HL-60/S4 treated with retinoic acid at 250 ng/mL for 4 days and 3 days (cell line): Measurements from ENCODE around the gene PKDCC.

ENCODE experiments used
- in situ Hi-C: fragments of 300-500 bp; cut with MboI; formaldehyde crosslinking; loops from 2 replicates; pipeline ENCODE4 v1.7.0; 2022; ENCODE audit warnings: low sequenced_read_pairs

PKDCC gene

GRCh38 chr2:42084231-42084671 is 36.4 kb downstream of the PKDCC start:
- in situ Hi-C loops, result loop anchor here (10.0 kb wide), 1 partner anchor 209 kb away; no protein-coding TSS in a partner anchor

DNA sequence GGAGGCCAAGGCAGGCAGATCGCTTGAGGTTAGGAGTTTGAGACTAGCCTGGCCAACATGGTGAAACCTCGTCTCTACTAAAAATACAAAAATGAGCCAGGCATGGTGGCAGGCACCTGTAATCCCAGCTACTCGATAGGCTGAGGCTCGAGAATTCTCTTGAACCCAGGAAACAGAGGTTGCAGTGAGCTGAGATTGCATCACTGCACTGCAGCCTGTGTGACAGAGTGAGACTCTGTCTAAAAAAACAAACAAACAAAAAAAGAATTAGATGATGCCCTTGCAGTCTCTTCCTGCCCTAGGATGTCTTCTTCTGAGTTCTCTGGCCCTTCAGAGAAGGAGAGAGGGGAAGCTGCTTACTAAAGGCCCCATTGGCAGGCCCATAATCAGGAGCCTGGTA is 37.2 kb downstream of the PKDCC start:
- in situ Hi-C loops, result loop anchor here (10.0 kb wide), 1 partner anchor 210 kb away; no protein-coding TSS in a partner anchor

DNA sequence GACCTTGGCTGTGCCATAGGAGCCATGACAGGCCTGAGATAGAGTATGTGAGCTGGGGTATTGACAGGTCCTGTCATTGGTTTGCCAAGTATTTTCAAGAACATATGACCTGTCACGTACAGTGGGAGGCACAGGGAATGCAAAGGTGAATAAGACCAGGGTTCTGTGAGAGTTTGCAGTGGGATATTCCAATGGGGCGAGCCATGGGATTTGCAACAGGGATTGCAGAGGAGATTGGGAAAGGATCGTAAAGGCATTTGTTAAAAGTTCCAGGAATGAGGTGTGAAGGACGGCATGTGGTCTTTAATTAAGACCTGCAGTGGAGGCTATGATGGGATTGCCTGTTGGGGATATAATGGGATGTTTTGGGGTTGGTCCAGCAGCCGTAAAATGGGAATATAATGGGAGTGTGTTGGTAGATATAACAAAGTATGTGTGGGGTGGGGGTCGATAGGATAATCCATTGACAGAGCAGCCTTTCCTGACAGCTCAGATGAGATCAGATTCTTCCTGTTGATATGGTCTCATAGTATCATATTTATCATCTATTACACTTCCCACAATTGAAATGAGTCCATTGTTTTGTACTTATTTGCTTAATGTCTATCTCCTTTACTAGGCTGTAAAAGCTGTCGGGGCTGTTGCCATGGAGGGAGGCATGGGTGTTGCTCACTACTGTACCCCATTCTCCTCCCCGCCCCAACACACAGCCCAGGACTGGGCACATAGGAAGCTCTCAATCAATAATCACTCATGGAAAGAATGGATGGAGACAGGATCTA is 38.1 kb downstream of the PKDCC start:
- in situ Hi-C loops, result loop anchor here (10.0 kb wide), 1 partner anchor 211 kb away; no protein-coding TSS in a partner anchor

- in situ Hi-C loops, result loop anchor here (10.0 kb wide), 1 partner anchor 212 kb away; no protein-coding TSS in a partner anchor
Observed at GRCh38 chr2:42086500-42086953, 38.7 kb downstream of the PKDCC start.

DNA sequence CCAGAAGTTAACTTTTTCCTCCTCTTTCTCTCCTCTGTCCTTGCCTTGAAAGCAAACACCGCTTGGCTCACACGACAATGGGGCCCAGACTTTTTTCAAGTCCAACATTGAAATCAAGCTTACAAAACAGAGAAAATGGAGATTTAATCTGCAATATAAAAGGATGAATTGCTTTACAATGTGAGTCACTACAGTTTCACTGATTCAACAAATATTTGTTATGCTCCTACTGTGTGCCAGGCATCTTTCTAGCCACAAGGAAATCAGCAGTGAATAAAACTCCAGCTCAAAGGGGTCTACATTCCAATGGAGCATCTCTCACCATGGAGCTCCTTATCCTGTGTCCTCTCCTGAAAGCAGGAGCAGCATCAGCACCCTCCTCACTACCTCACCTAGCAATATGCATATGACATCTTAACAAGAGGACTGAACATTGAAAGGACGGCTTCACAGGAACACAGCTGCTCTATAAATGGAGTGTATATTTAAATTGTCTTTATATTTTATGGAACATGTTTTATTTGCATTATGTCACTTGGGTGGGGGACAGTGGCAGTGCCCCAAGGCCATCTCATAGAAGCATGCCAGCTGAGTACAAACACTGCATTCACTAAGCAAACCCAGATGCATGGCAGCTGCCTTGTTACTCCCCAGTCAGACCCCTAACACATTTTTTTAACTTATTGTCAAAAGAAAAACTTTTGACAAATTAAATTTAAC is 39.5 kb downstream of the PKDCC start:
- in situ Hi-C loops, result loop anchor here (10.0 kb wide), 1 partner anchor 212 kb away; no protein-coding TSS in a partner anchor

GRCh38 chr2:42087857-42088195 is 40.0 kb downstream of the PKDCC start:
- in situ Hi-C loops, result loop anchor here (10.0 kb wide), 1 partner anchor 213 kb away; no protein-coding TSS in a partner anchor

DNA sequence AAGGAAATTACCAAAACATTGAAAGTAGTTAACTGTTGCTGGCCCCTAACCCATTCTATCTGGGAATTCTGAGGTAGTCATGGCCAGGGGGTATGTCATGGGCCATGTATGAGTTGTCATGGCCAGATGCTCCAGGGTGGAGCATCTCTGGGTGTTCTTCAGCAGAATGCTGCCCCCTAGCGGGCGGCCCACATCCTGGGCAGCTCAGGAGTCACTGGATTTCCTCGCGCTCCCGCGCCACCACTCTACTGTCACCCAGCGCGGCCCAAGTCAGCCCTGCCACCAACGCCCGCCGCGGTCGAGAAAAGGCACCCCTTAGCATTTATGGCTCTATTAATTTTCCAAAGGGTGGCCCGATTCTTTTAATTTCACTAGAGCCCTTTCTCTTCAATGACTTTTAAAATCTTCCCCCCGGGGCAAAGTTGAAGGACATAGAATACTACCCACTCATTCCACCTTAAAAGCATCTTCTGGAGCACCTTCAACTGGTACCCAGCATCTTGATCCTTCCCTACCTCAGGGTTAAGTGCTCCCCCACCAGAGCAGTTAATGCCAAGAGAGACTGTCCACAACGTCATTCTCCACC is 41.6 kb downstream of the PKDCC start:
- in situ Hi-C loops, result loop anchor here (10.0 kb wide), 1 partner anchor 215 kb away; no protein-coding TSS in a partner anchor

DNA sequence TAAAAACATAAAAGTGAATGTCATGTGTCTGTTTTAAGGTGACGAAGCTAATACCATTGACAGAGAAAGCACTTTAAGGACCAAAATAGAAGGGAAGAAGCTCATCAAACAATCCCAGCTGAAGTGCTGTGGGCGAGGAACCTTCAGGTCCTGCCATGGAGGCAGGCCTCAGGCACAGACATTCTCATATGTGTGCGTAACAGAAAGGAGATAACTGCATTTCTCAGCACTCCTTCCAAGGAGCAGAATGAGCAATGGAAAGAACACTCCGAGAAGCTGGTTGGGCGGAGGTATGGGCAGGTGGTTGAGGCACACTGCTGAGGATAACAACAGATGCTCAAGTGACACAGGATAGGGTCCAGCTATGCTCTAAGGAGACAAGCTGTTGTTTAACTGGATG is 42.4 kb downstream of the PKDCC start:
- in situ Hi-C loops, result no loop called here

DNA sequence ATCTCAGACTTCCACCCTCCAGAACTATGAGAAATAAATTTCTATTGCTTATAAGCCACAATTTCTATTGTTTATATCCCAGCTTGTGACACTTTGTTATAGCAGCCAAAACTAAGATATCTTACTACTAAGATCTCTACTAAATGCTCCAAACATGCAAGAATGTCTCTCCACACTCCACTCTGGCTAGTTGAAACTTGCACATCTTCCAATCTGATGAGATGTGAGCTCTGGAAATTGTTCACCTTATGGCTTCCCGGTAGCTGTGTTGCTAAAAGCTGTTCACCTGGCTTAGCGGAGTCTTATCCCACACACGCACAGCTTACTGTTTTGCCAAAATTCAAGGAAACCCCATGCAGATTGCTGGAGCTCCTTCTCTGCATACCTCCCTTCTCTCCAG is 43.9 kb downstream of the PKDCC start:
- in situ Hi-C loops, result no loop called here

GRCh38 chr2:42092084-42092996 is 44.5 kb downstream of the PKDCC start:
- in situ Hi-C loops, result no loop called here

DNA sequence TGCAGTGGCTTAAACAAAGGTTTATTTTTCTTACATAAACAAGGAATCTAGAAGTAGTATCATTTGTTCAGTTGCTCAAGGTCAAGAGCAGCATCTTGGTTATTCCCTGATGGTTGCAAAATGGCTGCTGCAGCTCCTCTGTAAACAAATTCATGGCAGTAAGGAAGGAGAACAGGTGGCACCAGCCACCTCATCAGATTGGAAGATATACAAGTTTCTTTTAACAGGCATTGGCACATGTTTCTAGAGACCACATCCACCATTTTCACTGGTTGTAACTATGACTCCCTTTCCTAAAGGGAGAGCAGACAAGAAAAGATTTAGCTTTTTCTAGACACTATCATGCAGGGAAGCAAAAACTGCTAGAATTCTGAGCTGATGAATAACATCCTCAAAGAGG is 46.3 kb downstream of the PKDCC start:
- in situ Hi-C loops, result no loop called here

DNA sequence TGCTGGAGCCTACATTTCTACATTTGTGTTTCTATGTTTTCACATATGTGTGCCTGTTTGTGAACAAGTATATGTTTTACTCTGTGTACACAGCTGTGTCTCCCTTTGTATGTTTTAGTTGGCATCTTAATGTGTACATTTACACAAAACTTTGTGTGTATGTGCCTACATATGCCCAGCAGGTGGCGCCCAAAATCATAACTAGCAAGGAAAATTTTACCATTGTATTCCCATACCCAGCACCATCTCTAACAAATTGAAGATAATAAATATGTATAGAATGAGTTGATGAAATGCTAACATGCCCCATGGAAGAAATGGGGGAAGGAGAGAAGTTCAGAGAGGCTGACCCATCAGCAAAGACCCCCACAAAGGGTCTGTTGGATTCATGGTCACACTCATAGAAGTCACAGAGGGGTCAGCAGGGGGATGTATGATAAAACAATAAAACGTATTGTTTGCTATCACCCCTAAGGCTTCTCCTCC is 48.1 kb downstream of the PKDCC start:
- in situ Hi-C loops, result loop anchor here (5.0 kb wide), 1 partner anchor 101 kb away; no protein-coding TSS in a partner anchor

DNA sequence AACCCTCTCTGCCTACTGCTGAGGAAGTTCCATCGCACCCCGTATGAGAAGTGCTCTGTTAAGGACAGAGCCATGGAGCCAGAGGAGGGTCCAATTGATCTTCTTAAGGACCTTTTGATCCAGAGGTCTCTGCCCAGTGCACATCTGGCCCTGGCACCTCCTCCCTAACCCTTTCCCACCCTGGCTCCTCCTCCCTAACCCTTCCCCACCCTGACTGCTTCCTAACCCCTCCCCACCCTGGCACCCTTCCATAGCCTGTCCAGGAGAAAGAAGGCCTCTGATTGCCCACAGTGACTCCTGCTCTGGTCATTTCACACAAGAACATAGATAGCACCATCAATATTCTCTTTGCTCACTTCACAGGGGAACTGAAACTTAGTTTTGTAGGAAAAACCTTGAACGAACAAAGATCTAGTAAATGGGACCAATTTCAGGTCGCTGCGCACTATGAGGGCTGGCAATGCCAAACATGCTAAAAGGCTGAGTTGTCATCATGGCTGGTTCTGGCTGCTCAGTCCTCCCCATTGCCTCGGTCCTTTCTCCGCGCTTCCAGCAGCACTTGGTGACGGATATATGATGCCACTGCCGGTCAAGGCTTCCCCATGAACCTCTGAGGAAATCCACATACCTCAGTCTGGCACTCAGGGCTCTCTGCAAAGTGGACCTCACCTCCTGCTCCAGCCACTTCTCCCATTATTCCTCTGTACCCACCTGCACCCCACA is 49.2 kb downstream of the PKDCC start:
- in situ Hi-C loops, result loop anchor here (5.0 kb wide), 1 partner anchor 100 kb away; no protein-coding TSS in a partner anchor

- in situ Hi-C loops, result loop anchor here (5.0 kb wide), 1 partner anchor 98 kb away; no protein-coding TSS in a partner anchor
Observed at GRCh38 chr2:42098571-42099437, 51.0 kb downstream of the PKDCC start.

DNA sequence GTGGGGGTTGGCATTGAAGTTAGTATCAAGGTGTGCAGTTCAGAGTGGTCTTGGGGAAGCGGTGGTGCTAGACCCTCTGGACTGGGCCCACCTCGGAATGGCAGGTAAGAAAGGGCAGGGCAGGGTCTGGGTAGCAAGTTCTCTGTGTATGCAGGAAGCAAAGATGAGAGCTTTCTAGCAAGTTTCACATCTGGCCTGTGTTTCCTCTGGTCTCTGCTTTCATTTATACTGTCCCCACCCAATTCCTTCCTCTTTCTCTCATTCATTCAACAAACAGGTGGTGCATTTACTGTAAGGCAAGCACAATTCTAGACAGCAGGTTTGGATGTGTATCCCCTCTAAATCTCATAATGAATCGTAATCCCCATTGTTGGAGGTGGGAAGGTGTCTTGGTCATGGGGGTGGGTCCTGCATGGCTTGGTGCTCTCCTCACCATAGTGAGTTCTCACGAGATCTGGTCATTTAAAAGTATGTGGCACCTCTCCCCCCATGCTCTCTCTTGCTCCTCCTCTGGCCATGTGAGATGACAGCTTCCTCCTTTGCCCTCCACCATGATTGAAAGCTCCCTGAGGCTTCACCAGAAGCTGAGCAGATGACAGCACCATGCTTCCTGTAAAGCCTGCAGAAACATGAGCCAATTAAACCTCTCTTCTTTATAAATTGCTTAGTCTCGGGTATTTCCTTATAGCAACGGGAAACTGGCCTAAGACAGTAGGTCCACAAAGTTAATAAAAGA is 51.8 kb downstream of the PKDCC start:
- in situ Hi-C loops, result loop anchor here (5.0 kb wide), 1 partner anchor 98 kb away; no protein-coding TSS in a partner anchor

- in situ Hi-C loops, result no loop called here
Observed at GRCh38 chr2:42100683-42101205, 52.9 kb downstream of the PKDCC start.
